ENCODE data around the gene EFNA2. TPM values are rescaled to one million over a fixed set of nuclear protein-coding genes. Genes with fewer than 3 reads are reported as not detected.
A peak's percentile ranks its signal among the peaks of the same experiment; 100 is the strongest.

Gene EFNA2
- total RNA-seq, 1 donor from 2014 or later, result not detected

DNA sequence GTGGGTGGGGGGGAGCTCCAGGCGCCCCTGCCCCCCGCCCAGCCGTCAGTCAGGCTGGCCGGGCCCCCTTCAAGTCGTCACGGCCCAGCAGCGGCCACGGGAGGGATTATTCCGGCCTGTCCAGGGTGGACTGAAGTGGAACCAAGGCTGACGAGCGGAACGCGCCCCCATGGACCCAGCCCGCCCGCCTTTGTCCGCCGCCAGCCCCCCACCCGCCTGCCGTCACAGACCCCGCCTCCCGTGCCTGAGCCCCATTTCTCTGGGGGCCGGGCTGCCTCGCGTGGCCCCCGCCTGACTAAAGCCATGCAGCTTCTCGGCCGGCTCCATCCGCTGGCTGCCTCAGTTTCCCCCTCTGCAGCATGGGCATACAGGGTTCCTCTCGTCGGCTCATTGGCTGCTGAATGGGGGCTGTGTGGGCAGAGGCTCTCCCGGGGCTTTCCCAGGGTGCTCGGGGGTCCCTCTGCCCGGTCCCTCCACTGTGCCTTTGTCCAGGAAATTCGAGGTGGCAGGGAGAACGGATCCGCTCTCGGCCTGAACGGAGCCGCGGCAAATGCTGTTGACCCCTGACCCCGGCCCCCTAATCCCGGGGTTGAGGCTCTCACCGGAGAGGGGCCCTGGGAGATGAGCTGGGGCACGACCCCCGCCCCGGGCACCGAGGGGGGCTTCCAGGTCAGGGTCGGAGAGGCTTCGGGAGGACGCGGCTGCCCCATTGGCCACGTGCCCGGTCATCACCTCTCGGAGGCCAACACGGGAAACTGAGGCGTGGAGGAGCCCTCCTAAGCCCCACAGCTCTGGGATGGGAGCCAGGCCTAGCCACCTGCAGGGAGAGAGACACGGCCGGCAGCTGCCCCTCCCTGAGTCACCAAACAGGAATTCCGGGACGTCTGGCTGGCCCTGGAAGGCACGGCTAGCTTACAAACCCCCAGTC lies 27.4 kb downstream of the EFNA2 start:
- Mint-ChIP-seq H3K4me1 (no peaks in the 10 kb centered on the region), H3K27ac (no peak overlapping the region), H3K36me3 (ENCODE audit: low read depth) (no peaks in the 10 kb centered on the region), H3K27me3 (peaks cover 13% of the 10 kb centered on the region), H3K9me3 (no peaks in the 10 kb centered on the region), H3K4me3 (no peak overlapping the region)
- no peak for DNase-seq
- ChIA-PET CTCF (no interaction called here), POLR2A (no interaction called here)
- no peak for ATAC-seq (ENCODE audit: low read depth)
- TF ChIP-seq CTCF (IDR thresholded peaks at IDR 0.05), result no peak
- intact Hi-C loops (cut with micrococcal nuclease), result no loop called here

DNA sequence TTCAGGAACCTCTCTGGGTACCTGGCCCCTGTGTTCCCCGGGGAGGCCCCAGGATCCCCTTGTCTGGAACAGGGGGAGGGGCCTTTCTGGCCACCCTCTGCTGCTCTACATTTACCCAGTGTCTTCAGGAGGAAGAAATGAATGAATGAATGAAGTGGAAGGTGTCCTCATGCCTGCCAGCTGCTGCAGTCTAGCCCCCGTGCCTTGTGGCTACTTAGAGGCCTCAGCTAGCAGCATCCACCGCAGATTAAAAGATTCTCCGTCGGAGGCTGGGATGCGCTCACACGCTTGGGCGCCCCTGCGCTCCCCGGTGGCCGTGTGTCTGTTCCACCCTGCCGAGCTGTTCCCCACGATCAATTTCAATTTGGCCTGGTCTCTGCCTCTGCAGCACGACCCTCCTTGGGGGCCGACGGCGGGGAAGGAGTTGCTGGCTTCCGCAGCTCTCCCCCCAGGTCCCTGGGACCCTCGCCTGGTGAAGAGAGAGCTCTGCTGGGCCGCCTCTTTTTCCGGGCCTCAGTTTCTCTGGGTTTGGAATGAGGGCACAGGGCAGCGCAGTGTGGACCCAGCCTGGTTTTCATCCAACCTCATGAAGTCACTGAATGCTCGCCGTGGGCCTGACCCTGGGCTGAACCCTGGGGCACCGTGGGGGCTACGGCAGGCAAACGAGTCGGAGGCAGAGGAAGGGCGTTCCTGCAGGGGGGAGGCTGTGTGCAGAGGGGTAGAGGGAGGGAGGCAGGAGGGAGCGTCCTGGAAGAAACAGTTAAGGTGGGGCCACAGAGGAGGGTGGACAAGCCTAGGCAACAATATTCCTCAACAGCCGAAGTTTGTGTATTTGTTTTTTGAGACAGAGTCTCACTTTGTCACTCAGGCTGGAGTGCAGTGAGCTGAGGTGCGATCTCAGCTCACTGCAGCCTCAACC lies 28.3 kb downstream of the EFNA2 start:
- intact Hi-C loops (cut with micrococcal nuclease), result no loop called here
- no peak for TF ChIP-seq CTCF (IDR thresholded peaks at IDR 0.05)
- Mint-ChIP-seq H3K4me1 (no peaks in the 10 kb centered on the region), H3K36me3 (ENCODE audit: low read depth) (no peaks in the 10 kb centered on the region), H3K9me3 (no peaks in the 10 kb centered on the region), H3K27ac (no peak overlapping the region), H3K4me3 (no peak overlapping the region), H3K27me3 (peaks cover 17% of the 10 kb centered on the region)
- DNase-seq (no peak), ATAC-seq (ENCODE audit: low read depth) (no peak)
- ChIA-PET POLR2A (no interaction called here), CTCF (no interaction called here)

DNA sequence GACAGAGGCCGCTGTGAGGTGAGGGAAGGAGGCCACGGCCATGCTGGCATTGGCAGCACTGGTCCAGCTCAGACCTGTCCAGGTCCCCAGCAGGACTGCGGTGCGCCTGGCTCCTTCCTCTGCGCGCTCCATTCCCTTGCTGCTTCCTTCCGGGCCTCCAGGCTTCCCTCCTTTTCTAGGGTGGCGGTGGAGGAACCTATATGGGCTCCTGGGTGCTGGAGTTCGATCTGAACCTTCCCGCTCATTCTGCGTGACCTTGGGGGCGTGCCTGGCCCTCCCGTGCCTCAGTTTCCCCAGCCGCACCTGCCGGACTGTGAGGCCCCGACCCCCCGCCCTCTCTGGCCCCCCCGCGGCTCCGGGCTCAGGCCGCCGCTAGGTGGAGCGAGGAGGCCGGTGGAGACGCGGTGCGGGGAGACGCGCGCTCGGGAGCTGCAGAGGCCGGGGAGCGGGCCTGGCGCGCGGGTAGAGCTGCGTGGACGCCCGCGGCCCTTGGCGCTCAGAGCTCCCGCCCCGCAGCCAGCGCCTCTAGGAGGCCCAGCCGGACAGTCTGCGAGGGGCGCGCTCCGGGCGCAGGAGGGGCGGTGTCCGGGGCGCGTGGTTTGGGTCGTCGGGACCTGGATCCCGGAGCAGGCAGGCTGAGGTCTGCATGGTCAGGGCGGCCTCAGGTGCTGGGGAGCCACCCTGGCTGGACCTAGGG lies 29.9 kb downstream of the EFNA2 start:
- DNase-seq (peak; percentile 40), ATAC-seq (ENCODE audit: low read depth) (peak; percentile 72)
- no peak for TF ChIP-seq CTCF (IDR thresholded peaks at IDR 0.05)
- intact Hi-C loops (cut with micrococcal nuclease), result loop anchor here (1.0 kb wide), 1 partner anchor 57 kb away; no protein-coding TSS in a partner anchor
- Mint-ChIP-seq H3K4me3 (no peak overlapping the region), H3K9me3 (no peaks in the 10 kb centered on the region), H3K27ac (no peak overlapping the region), H3K4me1 (no peaks in the 10 kb centered on the region), H3K27me3 (peaks cover 21% of the 10 kb centered on the region), H3K36me3 (ENCODE audit: low read depth) (no peaks in the 10 kb centered on the region)
- ChIA-PET CTCF (interaction anchor here (0.7 to 1.4 kb wide), 3 partner anchors 9 to 68 kb away, joined by 3 to 15 read pairs (median 4); partner anchors contain the start of gene NDUFS7), POLR2A (interaction anchor here (0.7 kb wide), 2 partner anchors 93 to 353 kb away, joined by 3 to 6 read pairs; no protein-coding TSS in a partner anchor)

GRCh38 chr19:1316466-1316865 lies 30.8 kb downstream of the EFNA2 start:
- ATAC-seq (ENCODE audit: low read depth), result no peak
- POLR2A ChIA-PET, result interaction anchor here (0.7 kb wide), 1 partner anchor 92 kb away, joined by 6 read pairs; no protein-coding TSS in a partner anchor
- intact Hi-C loops (cut with micrococcal nuclease), result no loop called here

More at GRCh38 chr19:1316466-1316865, 30.8 kb downstream of the EFNA2 start:
- H3K4me3 Mint-ChIP-seq, result no peak overlapping the region
- no peak for TF ChIP-seq CTCF (IDR thresholded peaks at IDR 0.05)
- H3K4me1 Mint-ChIP-seq, result no peaks in the 10 kb centered on the region
- DNase-seq, result no peak
- no peaks in the 10 kb centered on the region for H3K9me3 Mint-ChIP-seq
- H3K36me3 Mint-ChIP-seq (ENCODE audit: low read depth), result no peaks in the 10 kb centered on the region
- no peak overlapping the region for H3K27ac Mint-ChIP-seq
- peaks cover 24% of the 10 kb centered on the region for H3K27me3 Mint-ChIP-seq
- CTCF ChIA-PET, result interaction anchor here (0.7 kb wide), 1 partner anchor 67 kb away, joined by 4 read pairs; the partner anchor contains the start of gene NDUFS7
